GM12864 (cell line): ENCODE measurements around the gene MED12L.
"Not testable (repeated sequence)": the region's sequence is repeated elsewhere in the genome, so short reads cannot be mapped to it uniquely, and the experiment has no call there.

ENCODE experiments used
- DNase-seq: peaks from one replicate; pipeline ENCODE4 v3.0.0-alpha.2; 2011; ENCODE audit warnings: low read depth
- H3K4me3 ChIP-seq: 2 replicates; pipeline ENCODE4 v1.5.1; 2011; ENCODE audit warnings: mild to moderate bottlenecking, low read depth, low read length, control low read depth
- TF ChIP-seq, protein P1 (sequence below): IDR thresholded peaks from 2 replicates; pipeline ENCODE4 v1.5.1; 2011; ENCODE audit warnings: low read depth, mild to moderate bottlenecking, moderate library complexity, low read length, control low read depth, inconsistent platforms; ENCODE audit errors: missing control alignments

Gene MED12L

DNA sequence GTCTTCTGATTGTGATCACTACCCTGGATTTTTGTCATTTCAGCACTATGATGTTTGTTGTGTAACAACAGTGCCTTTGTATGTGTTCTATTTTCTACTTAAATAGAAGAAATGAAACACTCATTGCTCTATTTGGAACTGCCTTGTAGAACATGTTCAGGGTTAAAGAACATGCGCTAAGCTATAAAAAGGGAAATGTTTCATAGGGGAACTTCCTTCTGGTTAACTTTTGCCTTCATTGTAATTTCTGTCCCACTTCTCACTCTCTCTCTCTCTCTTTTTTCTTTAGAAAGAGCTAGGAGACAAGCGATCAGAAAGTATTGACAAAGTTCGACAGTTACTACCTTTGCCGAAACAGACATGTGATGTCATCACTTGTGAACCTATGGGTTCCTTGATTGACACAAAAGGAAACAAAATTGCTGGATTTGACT lies 299.3 kb downstream of the MED12L start, which contains the start of gene P2RY12:
TSS of gene P2RY12 (minus strand) at position 13 of the 434 bp plus-strand sequence. CDS start 45,908 bp downstream, outside the sequence.
- DNase-seq = no peak
- H3K4me3 ChIP-seq = peak within 1 kb of the TSS; percentile 39
- TF ChIP-seq, protein P1, sequence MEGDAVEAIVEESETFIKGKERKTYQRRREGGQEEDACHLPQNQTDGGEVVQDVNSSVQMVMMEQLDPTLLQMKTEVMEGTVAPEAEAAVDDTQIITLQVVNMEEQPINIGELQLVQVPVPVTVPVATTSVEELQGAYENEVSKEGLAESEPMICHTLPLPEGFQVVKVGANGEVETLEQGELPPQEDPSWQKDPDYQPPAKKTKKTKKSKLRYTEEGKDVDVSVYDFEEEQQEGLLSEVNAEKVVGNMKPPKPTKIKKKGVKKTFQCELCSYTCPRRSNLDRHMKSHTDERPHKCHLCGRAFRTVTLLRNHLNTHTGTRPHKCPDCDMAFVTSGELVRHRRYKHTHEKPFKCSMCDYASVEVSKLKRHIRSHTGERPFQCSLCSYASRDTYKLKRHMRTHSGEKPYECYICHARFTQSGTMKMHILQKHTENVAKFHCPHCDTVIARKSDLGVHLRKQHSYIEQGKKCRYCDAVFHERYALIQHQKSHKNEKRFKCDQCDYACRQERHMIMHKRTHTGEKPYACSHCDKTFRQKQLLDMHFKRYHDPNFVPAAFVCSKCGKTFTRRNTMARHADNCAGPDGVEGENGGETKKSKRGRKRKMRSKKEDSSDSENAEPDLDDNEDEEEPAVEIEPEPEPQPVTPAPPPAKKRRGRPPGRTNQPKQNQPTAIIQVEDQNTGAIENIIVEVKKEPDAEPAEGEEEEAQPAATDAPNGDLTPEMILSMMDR = no peak

DNA sequence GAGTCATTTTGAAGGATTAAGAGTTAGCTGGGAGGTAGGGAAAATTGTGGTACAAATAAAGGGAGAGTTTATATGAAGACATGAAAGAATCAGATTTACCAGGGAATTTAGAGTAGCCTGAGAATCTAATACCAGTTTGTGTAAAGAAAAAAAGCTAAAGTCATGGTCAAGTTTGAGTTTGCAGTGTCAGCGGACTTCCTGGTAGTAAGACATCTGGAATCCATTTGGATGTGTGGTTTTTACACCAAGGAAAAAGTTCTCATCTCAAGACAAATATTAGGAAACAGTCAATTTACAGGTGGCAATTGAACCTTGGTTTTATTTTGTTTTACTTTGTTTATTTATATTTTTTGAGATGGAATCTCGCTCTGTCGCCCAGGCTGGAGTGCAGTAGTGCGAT lies 300.6 kb downstream of the MED12L start:
- H3K4me3 ChIP-seq = no peak overlapping the region
- TF ChIP-seq, protein P1 = no peak
- no peak for DNase-seq

DNA sequence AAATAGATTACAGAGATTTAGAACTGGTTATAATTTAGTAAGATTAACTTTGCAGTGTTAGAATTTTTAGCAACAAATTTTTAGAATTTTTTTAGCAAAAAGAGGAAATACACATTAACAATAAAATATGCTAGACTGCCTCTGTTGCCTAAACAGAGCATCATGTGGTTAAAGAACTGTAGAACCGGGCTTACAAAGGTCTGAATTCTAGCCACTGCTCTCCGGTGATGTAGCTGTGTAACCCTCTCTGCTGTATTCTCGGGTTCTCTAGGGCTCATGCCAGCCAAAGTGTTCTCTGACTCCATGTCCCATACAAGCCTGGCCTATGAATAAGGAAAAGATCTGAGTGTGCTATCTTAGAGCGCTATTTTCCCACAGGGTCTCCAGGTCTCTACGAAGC lies 302.0 kb downstream of the MED12L start:
- H3K4me3 ChIP-seq = peak overlapping the region; percentile 42; the same call in 1 of the 2 replicates
- no peak for DNase-seq
- TF ChIP-seq, protein P1 = no peak

DNA sequence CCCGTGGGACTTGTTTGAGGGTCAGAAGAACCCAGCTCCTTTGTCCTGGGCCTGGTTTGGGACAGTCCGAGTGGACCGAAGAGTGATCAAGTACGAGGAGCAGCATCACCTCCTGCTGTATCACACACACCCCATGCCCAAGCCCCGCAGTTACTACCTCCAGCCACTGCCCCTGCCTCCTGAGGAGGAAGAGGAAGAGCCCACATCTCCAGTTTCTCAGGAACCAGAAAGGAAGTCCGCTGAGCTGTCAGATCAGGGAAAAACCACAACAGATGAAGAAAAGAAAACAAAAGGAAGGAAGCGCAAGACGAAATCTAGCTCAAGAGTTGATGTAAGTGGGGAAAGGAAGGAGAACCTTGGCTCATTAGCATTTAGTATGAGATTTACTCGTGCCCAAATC lies 302.4 kb downstream of the MED12L start:
- peak overlapping the region; percentile 42 for H3K4me3 ChIP-seq
- DNase-seq = no peak
- TF ChIP-seq, protein P1 = no peak

DNA sequence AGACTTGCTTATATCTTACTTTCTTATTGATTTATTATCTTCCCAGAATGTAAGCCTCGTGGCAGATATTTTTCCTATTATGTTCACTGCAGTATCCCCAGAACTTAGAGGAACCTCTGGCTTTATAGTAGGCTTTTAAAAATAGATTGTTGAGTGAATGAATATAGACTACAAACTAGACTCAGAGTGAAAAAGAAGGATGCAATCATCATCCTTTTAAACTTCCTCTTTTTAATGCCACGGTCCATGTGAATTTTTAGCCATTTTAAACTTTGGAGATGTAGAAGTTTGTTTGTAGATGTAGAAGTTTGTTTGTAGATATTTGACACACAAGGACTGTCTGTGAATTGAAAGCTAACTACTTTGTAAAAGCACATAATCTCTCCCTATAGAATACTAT lies 306.3 kb downstream of the MED12L start:
- no peak for DNase-seq
- TF ChIP-seq, protein P1 = no peak
- no peak overlapping the region for H3K4me3 ChIP-seq

DNA sequence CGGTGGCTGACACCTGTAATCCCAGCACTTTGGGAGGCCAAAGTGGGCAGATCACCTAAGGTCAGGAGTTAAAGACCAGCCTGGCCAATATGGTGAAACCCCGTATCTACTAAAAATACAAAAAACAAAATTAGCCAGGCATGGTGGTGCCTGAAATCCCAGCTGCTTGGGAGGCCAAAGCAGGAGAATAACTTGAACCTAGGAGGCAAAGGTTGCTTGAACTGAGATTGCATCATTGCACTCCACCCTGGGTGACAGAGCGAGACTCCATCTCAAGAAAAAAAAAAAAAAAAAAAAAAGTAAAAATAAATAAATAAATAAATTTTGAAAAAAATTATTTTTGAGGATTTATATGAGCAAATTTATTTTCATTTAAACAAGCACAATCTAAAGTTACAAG lies 306.7 kb downstream of the MED12L start:
- not testable (repeated sequence) for DNase-seq, H3K4me3 ChIP-seq

DNA sequence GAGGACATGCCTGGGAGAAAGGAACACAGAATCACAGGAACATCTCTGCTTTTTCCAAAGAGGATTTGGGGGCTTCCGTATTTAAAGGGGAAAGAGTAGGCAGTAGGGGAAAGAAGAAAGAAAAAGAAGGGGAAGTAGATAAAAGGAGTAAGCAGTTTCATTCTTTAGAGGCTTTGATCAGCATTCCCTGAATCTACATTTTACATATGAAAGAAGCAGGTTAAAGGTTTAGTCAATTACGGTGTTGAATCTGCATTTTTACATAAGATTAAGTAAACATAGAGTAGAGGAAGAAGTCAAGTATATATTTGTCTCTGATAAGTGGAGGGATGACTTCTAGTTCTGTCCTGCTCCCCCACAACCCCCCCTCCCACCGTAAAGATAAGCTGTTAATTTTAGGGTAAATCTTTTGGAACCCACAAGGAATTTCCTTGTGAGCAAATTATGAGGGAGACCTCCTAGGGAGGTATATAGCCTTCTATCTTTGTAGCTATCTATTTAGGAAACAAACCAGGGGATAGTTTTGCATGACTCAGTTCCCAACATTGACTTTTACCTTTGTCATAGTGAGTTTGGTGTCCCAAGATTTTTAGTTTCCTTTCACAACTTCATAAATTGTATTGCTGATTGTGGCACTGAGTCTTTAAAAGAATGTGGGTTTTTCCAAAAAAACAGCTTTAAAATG lies 307.8 kb downstream of the MED12L start:
- H3K4me3 ChIP-seq = no peak overlapping the region
- TF ChIP-seq, protein P1 = no peak
- no peak for DNase-seq
